Neuronal stem cell (in vitro differentiated cells): ENCODE measurements around the gene UQCR11.
A peak's percentile ranks its signal among the peaks of the same experiment; 100 is the strongest.

Experiments used
- DNase-seq: peaks from one replicate; pipeline ENCODE4 v3.0.0-alpha.2; 2013; ENCODE audit warnings: low spot score
- H2AFZ ChIP-seq: one replicate; pipeline ENCODE4 v1.6.1; 2013; ENCODE audit warnings: mild to moderate bottlenecking, low read length, inconsistent platforms
- H2AK5ac ChIP-seq: 2 replicates; pipeline ENCODE4 v1.6.1; 2013; ENCODE audit warnings: low read depth, mild to moderate bottlenecking, inconsistent platforms, low read length, moderate library complexity, mixed read lengths
- H2BK120ac ChIP-seq: 2 replicates; pipeline ENCODE4 v1.6.1; 2013; ENCODE audit warnings: low read depth, mild to moderate bottlenecking, inconsistent platforms, low read length, moderate library complexity, mixed read lengths
- H2BK12ac ChIP-seq: one replicate; pipeline ENCODE4 v1.6.1; 2013; ENCODE audit warnings: low read length, inconsistent platforms
- H2BK15ac ChIP-seq: 2 replicates; pipeline ENCODE4 v1.6.1; 2013; ENCODE audit warnings: mild to moderate bottlenecking, low read length, inconsistent platforms, mixed read lengths
- H2BK5ac ChIP-seq: one replicate; pipeline ENCODE4 v1.6.1; 2013; ENCODE audit warnings: inconsistent platforms, mild to moderate bottlenecking, low read length, moderate library complexity
- H3K14ac ChIP-seq: one replicate; pipeline ENCODE4 v1.6.1; 2013; ENCODE audit warnings: low read length, inconsistent platforms
- H3K18ac ChIP-seq: 2 replicates; pipeline ENCODE4 v1.6.1; 2013; ENCODE audit warnings: low read length, inconsistent platforms
- H3K23ac ChIP-seq: 2 replicates; pipeline ENCODE4 v1.6.1; 2013; ENCODE audit warnings: low read depth, mild to moderate bottlenecking, mixed read lengths, low read length, inconsistent platforms; ENCODE audit not compliant: poor library complexity
- H3K27ac ChIP-seq: replicated peaks from 3 replicates; pipeline ENCODE4 v1.5.1; 2013; ENCODE audit warnings: low read length, inconsistent platforms
- H3K27me3 ChIP-seq, 3 experiments: 2 replicates each; pipeline ENCODE4 v1.6.1; 2013; ENCODE audit warnings: low read length in 3 of 3, mild to moderate bottlenecking in 2 of 3, inconsistent platforms in 1 of 3, low read depth in 1 of 3, mixed read lengths in 1 of 3, moderate library complexity in 1 of 3; ENCODE audit not compliant: control insufficient read depth in 3 of 3, insufficient read depth in 3 of 3
- H3K36me3 ChIP-seq, 2 donors: replicated peaks in 1 of 2; 2 replicates each; pipeline ENCODE4 v1.6.1; 2013; ENCODE audit warnings: low read length in 2 of 2; ENCODE audit not compliant: control insufficient read depth in 2 of 2, insufficient read depth in 2 of 2
- H3K4ac ChIP-seq: 2 replicates; pipeline ENCODE4 v1.6.1; 2013; ENCODE audit warnings: inconsistent platforms, mild to moderate bottlenecking, low read length, moderate library complexity
- H3K4me1 ChIP-seq, 2 donors: 1 replicate in 1 of 2; 2 replicates in 1 of 2; pipeline ENCODE4 v1.6.1; 2013; ENCODE audit warnings: low read length in 2 of 2, low read depth in 1 of 2; ENCODE audit not compliant: control insufficient read depth in 2 of 2, insufficient read depth in 1 of 2
- H3K4me2 ChIP-seq: one replicate; pipeline ENCODE4 v1.6.1; 2013; ENCODE audit warnings: mild to moderate bottlenecking, low read length, inconsistent platforms; ENCODE audit not compliant: insufficient read depth, poor library complexity, severe bottlenecking
- H3K4me3 ChIP-seq, 2 donors: 2 replicates each; pipeline ENCODE4 v1.5.1; 2013; ENCODE audit warnings: low read length in 2 of 2, mild to moderate bottlenecking in 2 of 2, inconsistent platforms in 1 of 2, moderate library complexity in 1 of 2
- H3K79me1 ChIP-seq: one replicate; pipeline ENCODE4 v1.6.1; 2013; ENCODE audit warnings: low read depth, mild to moderate bottlenecking, inconsistent platforms, low read length, moderate library complexity
- H3K9ac ChIP-seq: one replicate; pipeline ENCODE4 v1.6.1; 2013; ENCODE audit warnings: mild to moderate bottlenecking, low read depth, low read length, inconsistent platforms; ENCODE audit not compliant: poor library complexity
- H3K9me3 ChIP-seq, 2 donors: replicated peaks in 1 of 2; 2 replicates each; pipeline versions ENCODE3 to v1.6.1; 2013; ENCODE audit warnings: low read length in 2 of 2, mild to moderate bottlenecking in 2 of 2, inconsistent platforms in 1 of 2, low read depth in 1 of 2, mixed read lengths in 1 of 2, moderate library complexity in 1 of 2; ENCODE audit not compliant: control insufficient read depth in 2 of 2, insufficient read depth in 1 of 2
- H4K8ac ChIP-seq: one replicate; pipeline ENCODE4 v1.6.1; 2013; ENCODE audit warnings: low read depth, mild to moderate bottlenecking, inconsistent platforms, low read length, moderate library complexity
- H4K91ac ChIP-seq: one replicate; pipeline ENCODE4 v1.6.1; 2013; ENCODE audit warnings: low read length, low read depth, mild to moderate bottlenecking, inconsistent platforms; ENCODE audit not compliant: poor library complexity
- WGBS, 2 donors: extraction: QIAGEN DNeasy Blood & Tissue Kit; methylation state at CpG; one replicate each; pipeline ENCODE4 v1.1.7; 2013; ENCODE audit warnings: missing lambda C conversion rate in 2 of 2, mixed read lengths in 1 of 2; ENCODE audit not compliant: insufficient read length in 2 of 2, insufficient replicate concordance in 1 of 2; ENCODE audit errors: extremely low coverage in 2 of 2; 5-methylcytosine and 5-hydroxymethylcytosine counted together

UQCR11 gene

DNA sequence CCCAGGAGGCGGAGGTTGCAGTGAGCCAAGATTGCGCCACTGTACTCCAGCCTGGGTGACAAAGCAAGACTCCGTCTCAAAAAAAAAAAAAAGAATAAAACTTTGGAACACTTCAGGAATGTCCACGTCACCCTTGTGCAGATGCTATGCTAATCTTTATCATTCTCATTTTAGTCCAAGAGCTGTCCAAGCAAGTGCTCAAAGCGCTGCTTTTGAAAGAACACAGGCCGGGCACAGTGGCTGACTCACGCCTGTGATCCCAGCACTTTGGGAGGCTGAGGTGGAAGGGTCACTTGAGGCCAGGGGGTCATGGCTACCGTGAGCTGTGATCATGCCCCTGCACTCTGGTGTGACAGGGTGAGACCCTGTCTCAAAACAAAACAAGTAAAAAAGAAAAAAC lies 11.1 kb upstream of the UQCR11 start:
- no peak overlapping the region for H2AFZ ChIP-seq
- no peak overlapping the region for H2AK5ac ChIP-seq
- no peak overlapping the region for H2BK15ac ChIP-seq
- no CpG with 5 or more reads among the region's 8 CpGs for WGBS, 2 donors
- H3K36me3 ChIP-seq, result peaks cover 86 to 97% of the 10 kb centered on the region in 2 donors
- H3K4me3 ChIP-seq, result no peak overlapping the region
- H2BK12ac ChIP-seq, result no peak overlapping the region
- H3K9ac ChIP-seq, result no peak overlapping the region
- H3K27me3 ChIP-seq, result no peaks in the 10 kb centered on the region
- H3K79me1 ChIP-seq, result peaks cover 24% of the 10 kb centered on the region
- H3K18ac ChIP-seq, result no peak overlapping the region
- DNase-seq, result no peak
- no peak overlapping the region for H3K4me2 ChIP-seq
- H2BK5ac ChIP-seq, result no peak overlapping the region
- H3K4ac ChIP-seq, result no peak overlapping the region
- no peak overlapping the region for H3K27ac ChIP-seq
- H3K4me1 ChIP-seq, result peaks cover 0 to 3% of the 10 kb centered on the region in 2 donors
- H4K8ac ChIP-seq, result no peak overlapping the region
- no peak overlapping the region for H3K14ac ChIP-seq
- no peak overlapping the region for H4K91ac ChIP-seq
- H3K23ac ChIP-seq, result no peak overlapping the region
- H2BK120ac ChIP-seq, result no peak overlapping the region
- peaks cover 0 to 4% of the 10 kb centered on the region in 2 donors for H3K9me3 ChIP-seq

DNA sequence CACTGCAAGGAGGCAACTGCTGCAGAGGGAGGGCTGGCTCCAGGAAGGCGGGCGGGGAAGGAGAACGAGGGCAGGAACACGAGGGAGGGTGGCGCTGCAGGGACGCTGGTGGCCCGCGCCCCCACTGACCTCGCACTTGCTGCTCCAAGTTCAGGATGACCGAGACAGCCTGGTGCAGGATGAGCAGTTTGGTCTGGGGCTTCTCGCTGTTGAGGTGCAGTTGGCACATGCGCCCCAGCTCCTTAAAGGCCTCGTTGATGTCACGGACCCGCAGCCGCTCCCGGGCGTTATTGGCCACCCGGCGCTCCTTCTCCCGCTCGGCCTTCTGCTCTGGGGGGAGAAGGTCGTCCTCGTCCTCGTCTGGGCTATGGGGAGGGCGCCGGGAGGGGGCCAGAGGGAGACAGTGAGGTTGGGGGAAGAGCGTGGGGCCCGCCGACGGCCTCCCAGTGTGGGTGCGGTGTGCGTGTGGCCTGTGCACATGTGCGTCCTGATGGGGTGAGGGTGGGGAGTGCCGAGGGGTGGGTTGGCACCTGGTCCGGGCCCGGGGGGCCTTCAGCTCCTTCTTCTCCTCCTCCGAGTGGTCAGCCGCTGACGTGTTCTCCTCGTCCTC lies 10.0 kb upstream of the UQCR11 start:
- peaks cover 0 to 3% of the 10 kb centered on the region in 2 donors for H3K4me1 ChIP-seq
- peak overlapping the region; percentile 11 for H3K4me2 ChIP-seq
- H2AK5ac ChIP-seq, result no peak overlapping the region
- H3K79me1 ChIP-seq, result peaks cover 28% of the 10 kb centered on the region
- no peak overlapping the region for H2AFZ ChIP-seq
- DNase-seq, result no peak
- H3K14ac ChIP-seq, result no peak overlapping the region
- H2BK12ac ChIP-seq, result no peak overlapping the region
- H4K91ac ChIP-seq, result no peak overlapping the region
- H4K8ac ChIP-seq, result no peak overlapping the region
- no peak overlapping the region for H2BK120ac ChIP-seq
- WGBS, 2 donors, result no CpG with 5 or more reads among the region's 41 CpGs
- H3K18ac ChIP-seq, result no peak overlapping the region
- no peak overlapping the region for H3K4me3 ChIP-seq
- no peak overlapping the region for H3K27ac ChIP-seq
- H3K36me3 ChIP-seq, result peaks cover 86 to 97% of the 10 kb centered on the region in 2 donors
- no peak overlapping the region for H2BK15ac ChIP-seq
- H3K4ac ChIP-seq, result no peak overlapping the region
- peak overlapping the region; percentile 39 for H2BK5ac ChIP-seq
- H3K9me3 ChIP-seq, result peaks cover 0 to 4% of the 10 kb centered on the region in 2 donors
- no peaks in the 10 kb centered on the region for H3K27me3 ChIP-seq
- H3K9ac ChIP-seq, result peak overlapping the region; percentile 21
- peak overlapping the region; percentile 55 for H3K23ac ChIP-seq

DNA sequence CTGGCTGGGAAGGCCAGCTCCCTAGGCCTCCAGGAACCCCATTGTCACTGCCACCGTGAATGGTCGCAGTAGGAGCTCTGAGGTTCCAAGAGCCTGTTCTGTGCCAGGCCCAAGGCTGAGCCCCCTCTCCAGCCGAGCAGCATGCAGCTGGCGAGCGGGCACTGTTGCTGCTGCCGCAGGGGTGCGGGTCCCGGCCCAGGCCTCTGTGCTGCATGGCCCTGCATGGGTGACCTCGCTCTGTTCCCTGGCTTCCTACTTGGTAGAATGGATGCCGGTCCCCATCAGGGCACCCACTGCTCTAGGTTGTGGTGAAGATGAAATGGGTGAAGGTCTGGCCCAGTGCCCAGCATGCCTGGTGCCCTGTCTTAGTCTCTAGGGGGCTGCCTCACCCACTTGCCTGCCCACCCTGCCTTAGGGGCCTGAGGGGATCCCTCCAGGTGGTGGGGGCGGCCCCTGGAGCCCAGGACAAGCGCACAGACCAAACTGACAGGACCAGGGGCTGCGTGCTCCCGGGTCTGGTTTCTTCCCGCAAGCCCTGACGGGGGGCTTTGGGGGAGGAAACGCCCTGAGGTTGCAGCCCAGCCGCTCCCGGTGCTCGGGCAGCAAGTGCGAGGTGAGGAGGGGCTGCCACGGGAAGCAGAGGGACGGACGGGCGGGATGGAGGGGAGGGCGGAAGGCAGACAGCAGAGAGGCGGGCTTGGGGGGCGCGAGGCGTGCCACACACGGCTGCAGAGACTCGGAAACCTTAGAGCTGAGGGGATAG lies 8.7 kb upstream of the UQCR11 start:
- no peak overlapping the region for H2BK15ac ChIP-seq
- H2AFZ ChIP-seq, result no peak overlapping the region
- H3K14ac ChIP-seq, result no peak overlapping the region
- H3K4me2 ChIP-seq, result no peak overlapping the region
- H3K4me1 ChIP-seq, result peaks cover 0 to 3% of the 10 kb centered on the region in 2 donors
- peaks cover 22% of the 10 kb centered on the region for H3K79me1 ChIP-seq
- no peak overlapping the region for H2AK5ac ChIP-seq
- H3K23ac ChIP-seq, result peak overlapping the region; percentile 31
- H4K91ac ChIP-seq, result no peak overlapping the region
- H2BK120ac ChIP-seq, result no peak overlapping the region
- DNase-seq, result no peak
- H2BK12ac ChIP-seq, result no peak overlapping the region
- H3K4me3 ChIP-seq, result no peak overlapping the region
- H2BK5ac ChIP-seq, result no peak overlapping the region
- H3K4ac ChIP-seq, result no peak overlapping the region
- no peak overlapping the region for H3K9ac ChIP-seq
- H4K8ac ChIP-seq, result peak overlapping the region; percentile 97
- no peak overlapping the region for H3K27ac ChIP-seq
- no CpG with 5 or more reads among the region's 32 CpGs for WGBS, 2 donors
- peaks cover 82 to 93% of the 10 kb centered on the region in 2 donors for H3K36me3 ChIP-seq
- peaks cover 0 to 4% of the 10 kb centered on the region in 2 donors for H3K9me3 ChIP-seq
- H3K27me3 ChIP-seq, result no peaks in the 10 kb centered on the region
- no peak overlapping the region for H3K18ac ChIP-seq

GRCh38 chr19:1613146-1613545 lies 7.9 kb upstream of the UQCR11 start:
- Histone ChIP-seq H2BK120ac (no peak overlapping the region), H3K4me2 (no peak overlapping the region), H2BK15ac (no peak overlapping the region), H2AFZ (no peak overlapping the region), H3K4me1 (peaks cover 0 to 3% of the 10 kb centered on the region in 2 donors), H3K36me3 (peaks cover 74 to 91% of the 10 kb centered on the region in 2 donors), H2BK12ac (no peak overlapping the region), H3K27me3 (no peaks in the 10 kb centered on the region), H3K18ac (no peak overlapping the region), H4K8ac (no peak overlapping the region), H3K79me1 (peaks cover 17% of the 10 kb centered on the region), H3K4me3 (no peak overlapping the region), H2AK5ac (no peak overlapping the region), H4K91ac (no peak overlapping the region), H3K9ac (no peak overlapping the region), H3K27ac (no peak overlapping the region), H3K14ac (no peak overlapping the region), H3K9me3 (peaks cover 0 to 3% of the 10 kb centered on the region in 2 donors), H3K4ac (no peak overlapping the region), H2BK5ac (no peak overlapping the region), H3K23ac (peak overlapping the region; percentile 8)
- no CpG with 5 or more reads among the region's 9 CpGs for WGBS, 2 donors
- no peak for DNase-seq
